Measurements from ENCODE around the gene SLC23A3.

Gene SLC23A3, protein sequence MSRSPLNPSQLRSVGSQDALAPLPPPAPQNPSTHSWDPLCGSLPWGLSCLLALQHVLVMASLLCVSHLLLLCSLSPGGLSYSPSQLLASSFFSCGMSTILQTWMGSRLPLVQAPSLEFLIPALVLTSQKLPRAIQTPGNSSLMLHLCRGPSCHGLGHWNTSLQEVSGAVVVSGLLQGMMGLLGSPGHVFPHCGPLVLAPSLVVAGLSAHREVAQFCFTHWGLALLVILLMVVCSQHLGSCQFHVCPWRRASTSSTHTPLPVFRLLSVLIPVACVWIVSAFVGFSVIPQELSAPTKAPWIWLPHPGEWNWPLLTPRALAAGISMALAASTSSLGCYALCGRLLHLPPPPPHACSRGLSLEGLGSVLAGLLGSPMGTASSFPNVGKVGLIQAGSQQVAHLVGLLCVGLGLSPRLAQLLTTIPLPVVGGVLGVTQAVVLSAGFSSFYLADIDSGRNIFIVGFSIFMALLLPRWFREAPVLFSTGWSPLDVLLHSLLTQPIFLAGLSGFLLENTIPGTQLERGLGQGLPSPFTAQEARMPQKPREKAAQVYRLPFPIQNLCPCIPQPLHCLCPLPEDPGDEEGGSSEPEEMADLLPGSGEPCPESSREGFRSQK
- 0.34 to 2.8 (median 0.85) reads per million in 9 experiments for total RNA-seq

DNA sequence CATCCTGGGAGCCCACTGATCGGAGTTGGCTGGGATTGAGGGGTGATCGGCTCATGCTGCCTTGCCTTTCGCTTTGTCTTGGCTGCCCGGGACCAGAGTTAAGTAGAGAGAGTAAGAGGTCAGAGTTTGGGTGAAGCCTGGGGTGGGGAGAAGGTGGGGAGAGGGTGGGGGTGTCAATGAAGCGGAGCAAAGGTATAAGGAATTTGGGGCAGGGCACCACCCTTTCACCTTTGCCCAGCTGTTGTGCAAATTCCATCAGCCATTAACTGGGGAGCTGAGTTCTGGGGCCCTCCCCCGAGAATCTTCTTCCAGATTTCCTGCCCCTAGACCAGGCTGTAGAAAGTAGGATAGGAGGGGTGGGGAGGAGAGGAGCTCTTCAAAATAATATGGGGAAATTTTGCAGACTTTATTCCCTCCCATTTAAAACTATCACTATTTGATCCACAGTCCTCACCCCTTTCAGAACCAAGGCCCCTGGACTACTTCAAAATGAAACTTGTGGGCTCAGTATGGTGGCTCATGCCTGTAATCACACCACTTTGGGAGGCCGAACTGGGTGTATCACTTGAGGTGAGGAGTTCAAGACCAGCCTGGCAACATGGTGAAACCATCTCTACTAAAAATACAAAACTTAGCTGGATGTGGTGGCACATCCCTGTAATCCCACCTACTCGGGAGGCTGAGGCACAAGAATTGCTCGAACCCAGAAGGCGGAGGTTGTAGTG lies at the start of gene SLC23A3:
Gene SLC23A3, minus strand, starts transcription at position 100 of the 725 bp plus-strand sequence. Its CDS starts 45 bp downstream, at position 55.
- ATAC-seq (replicated peaks) (no peak), DNase-seq (no peak)
- no peaks in the 10 kb centered on the region for H3K27me3 Mint-ChIP-seq
- peaks cover 16 to 19% of the 10 kb centered on the region in 2 donors for H3K4me1 Mint-ChIP-seq (ENCODE audit: low read depth in 2 of 2)
- H3K4me3 Mint-ChIP-seq: no peak within 1 kb of the TSS
- no peak within 1 kb of the TSS for H3K27ac Mint-ChIP-seq
- peaks cover 20% of the 10 kb centered on the region for H3K36me3 Mint-ChIP-seq (ENCODE audit: insufficient read depth)
- no peaks in the 10 kb centered on the region for H3K9me3 Mint-ChIP-seq

GRCh38 chr2:219218732-219219701 lies 49.2 kb upstream of the SLC23A3 start, which contains the start of gene ABCB6:
Gene ABCB6 (minus strand): TSS chr2:219218958. CDS start chr2:219218673, 285 bp downstream.
- ATAC-seq (replicated peaks) (peak; percentile 84), DNase-seq (peak; percentile 69 to 76 (median 74))
- peak within 1 kb of the TSS; percentile 35 to 90 for H3K27ac Mint-ChIP-seq
- peak within 1 kb of the TSS; percentile 83 to 87 for H3K4me3 Mint-ChIP-seq
- no peaks in the 10 kb centered on the region for H3K27me3 Mint-ChIP-seq
- H3K36me3 Mint-ChIP-seq (ENCODE audit: insufficient read depth): peaks cover 53% of the 10 kb centered on the region
- H3K9me3 Mint-ChIP-seq: no peaks in the 10 kb centered on the region
- H3K4me1 Mint-ChIP-seq (ENCODE audit: low read depth in 2 of 2): peaks cover 8 to 15% of the 10 kb centered on the region in 2 donors

DNA sequence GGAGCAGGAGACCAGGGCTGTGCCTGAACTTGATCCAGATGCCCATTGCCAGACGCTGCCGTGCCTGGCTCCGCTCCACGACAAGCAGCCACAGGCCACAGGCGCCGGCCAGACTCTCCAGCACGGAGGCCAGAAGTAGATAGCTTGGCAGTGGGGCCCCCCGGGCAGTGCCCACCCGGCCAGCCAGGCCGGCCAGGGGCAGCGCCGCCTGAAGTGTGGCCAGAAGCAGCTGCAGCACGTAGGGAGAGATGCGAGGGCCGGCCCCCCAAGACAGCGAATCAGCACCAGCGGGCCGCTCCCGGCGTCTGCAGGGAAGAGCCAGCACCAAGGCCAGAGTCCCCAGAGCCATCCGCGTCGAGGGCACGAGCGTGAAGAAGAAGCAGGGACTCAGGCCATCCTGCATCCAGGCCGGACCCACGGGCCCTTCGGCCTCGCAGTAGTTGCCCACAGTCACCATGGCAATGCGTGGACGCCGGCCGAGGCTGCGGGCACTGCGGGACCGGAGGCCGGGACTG lies 48.4 kb upstream of the SLC23A3 start:
- DNase-seq (peak in 2 of 3 experiments; percentile 17 to 28), ATAC-seq (replicated peaks) (peak; percentile 46)
- H3K27ac Mint-ChIP-seq: peak overlapping the region; percentile 35 to 90
- peaks cover 8 to 13% of the 10 kb centered on the region in 2 donors for H3K4me1 Mint-ChIP-seq (ENCODE audit: low read depth in 2 of 2)
- H3K4me3 Mint-ChIP-seq: peak overlapping the region; percentile 83 to 87
- no peaks in the 10 kb centered on the region for H3K27me3 Mint-ChIP-seq
- H3K36me3 Mint-ChIP-seq (ENCODE audit: insufficient read depth): peaks cover 46% of the 10 kb centered on the region
- H3K9me3 Mint-ChIP-seq: no peaks in the 10 kb centered on the region

DNA sequence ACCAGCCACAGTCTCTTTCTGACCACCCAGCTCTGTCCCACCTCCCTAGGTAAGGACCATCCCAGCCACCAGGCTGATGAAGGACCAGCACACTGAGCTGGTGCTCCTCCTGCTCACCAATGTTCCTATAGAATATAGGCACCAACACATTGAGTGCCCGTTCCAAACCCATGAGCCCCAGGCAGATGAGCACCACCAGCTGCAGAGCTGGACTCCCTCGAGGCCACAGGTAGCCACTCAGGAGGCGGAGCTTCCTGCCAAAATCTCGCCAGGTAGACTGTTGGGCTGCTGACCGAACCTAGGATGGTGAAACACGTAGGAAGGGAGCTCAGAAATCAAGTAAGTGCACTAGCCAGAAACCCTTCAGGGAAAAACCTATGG lies 46.7 kb upstream of the SLC23A3 start:
- Mint-ChIP-seq H3K27ac (peak overlapping the region in 1 of 2 donors; percentile 69), H3K36me3 (ENCODE audit: insufficient read depth) (peaks cover 32% of the 10 kb centered on the region), H3K27me3 (no peaks in the 10 kb centered on the region), H3K4me3 (peak overlapping the region in 1 of 2 donors; percentile 38), H3K4me1 (ENCODE audit: low read depth in 2 of 2) (peaks cover 8 to 16% of the 10 kb centered on the region in 2 donors), H3K9me3 (no peaks in the 10 kb centered on the region)
- ATAC-seq (replicated peaks) (no peak), DNase-seq (no peak)

- no peaks in the 10 kb centered on the region for H3K27me3 Mint-ChIP-seq
- H3K27ac Mint-ChIP-seq: peak overlapping the region in 1 of 2 donors; percentile 69
- H3K4me1 Mint-ChIP-seq (ENCODE audit: low read depth in 2 of 2): peaks cover 14 to 21% of the 10 kb centered on the region in 2 donors
- H3K4me3 Mint-ChIP-seq: no peak overlapping the region
- ATAC-seq (replicated peaks) (no peak), DNase-seq (no peak)
- peaks cover 27% of the 10 kb centered on the region for H3K36me3 Mint-ChIP-seq (ENCODE audit: insufficient read depth)
- H3K9me3 Mint-ChIP-seq: no peaks in the 10 kb centered on the region
Measured at GRCh38 chr2:219215871-219216534, 46.2 kb upstream of the SLC23A3 start.

GRCh38 chr2:219214786-219215185 lies 45.0 kb upstream of the SLC23A3 start:
- Mint-ChIP-seq H3K36me3 (ENCODE audit: insufficient read depth) (peaks cover 20% of the 10 kb centered on the region), H3K4me1 (ENCODE audit: low read depth in 2 of 2) (peaks cover 16 to 20% of the 10 kb centered on the region in 2 donors), H3K27ac (no peak overlapping the region), H3K9me3 (no peaks in the 10 kb centered on the region), H3K27me3 (no peaks in the 10 kb centered on the region), H3K4me3 (no peak overlapping the region)
- no peak for ATAC-seq (replicated peaks)
- DNase-seq: no peak

DNA sequence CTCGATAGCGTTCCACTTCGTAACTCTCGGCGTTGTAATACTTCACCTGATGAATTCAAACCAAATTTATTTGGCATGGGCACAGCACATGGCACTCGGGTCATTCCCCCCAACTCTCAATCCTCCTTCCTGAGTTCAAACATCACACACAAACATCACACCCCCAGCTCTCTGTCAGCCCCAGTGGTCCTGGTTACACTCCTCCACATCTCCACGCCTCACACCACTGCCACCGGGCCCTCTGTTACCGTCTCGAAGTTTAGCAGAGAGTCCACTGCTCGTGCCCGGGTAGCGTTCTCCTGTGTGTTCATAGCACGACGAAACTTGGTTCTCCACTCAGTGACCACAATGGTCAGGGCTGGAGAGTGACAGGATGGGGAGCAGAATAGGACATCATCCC lies 44.3 kb upstream of the SLC23A3 start:
- Mint-ChIP-seq H3K4me1 (ENCODE audit: low read depth in 2 of 2) (peaks cover 16 to 20% of the 10 kb centered on the region in 2 donors), H3K36me3 (ENCODE audit: insufficient read depth) (peaks cover 15% of the 10 kb centered on the region), H3K4me3 (no peak overlapping the region), H3K27ac (peak overlapping the region in 1 of 2 donors; percentile 86), H3K27me3 (no peaks in the 10 kb centered on the region), H3K9me3 (no peaks in the 10 kb centered on the region)
- DNase-seq (no peak), ATAC-seq (replicated peaks) (no peak)

GRCh38 chr2:219213486-219214071 lies 43.8 kb upstream of the SLC23A3 start:
- Mint-ChIP-seq H3K4me3 (no peak overlapping the region), H3K4me1 (ENCODE audit: low read depth in 2 of 2) (peaks cover 16 to 20% of the 10 kb centered on the region in 2 donors), H3K27me3 (no peaks in the 10 kb centered on the region), H3K27ac (peak overlapping the region in 1 of 2 donors; percentile 86), H3K9me3 (no peaks in the 10 kb centered on the region), H3K36me3 (ENCODE audit: insufficient read depth) (peaks cover 20% of the 10 kb centered on the region)
- ATAC-seq (replicated peaks): no peak
- no peak for DNase-seq

- H3K36me3 Mint-ChIP-seq (ENCODE audit: insufficient read depth): peaks cover 21% of the 10 kb centered on the region
- no peak for DNase-seq
- no peaks in the 10 kb centered on the region for H3K9me3 Mint-ChIP-seq
- no peaks in the 10 kb centered on the region for H3K27me3 Mint-ChIP-seq
- no peak for ATAC-seq (replicated peaks)
- no peak overlapping the region for H3K4me3 Mint-ChIP-seq
- peak overlapping the region in 1 of 2 donors; percentile 68 for H3K27ac Mint-ChIP-seq
- peaks cover 20 to 24% of the 10 kb centered on the region in 2 donors for H3K4me1 Mint-ChIP-seq (ENCODE audit: low read depth in 2 of 2)
Measured at GRCh38 chr2:219213026-219213415, 43.2 kb upstream of the SLC23A3 start.

DNA sequence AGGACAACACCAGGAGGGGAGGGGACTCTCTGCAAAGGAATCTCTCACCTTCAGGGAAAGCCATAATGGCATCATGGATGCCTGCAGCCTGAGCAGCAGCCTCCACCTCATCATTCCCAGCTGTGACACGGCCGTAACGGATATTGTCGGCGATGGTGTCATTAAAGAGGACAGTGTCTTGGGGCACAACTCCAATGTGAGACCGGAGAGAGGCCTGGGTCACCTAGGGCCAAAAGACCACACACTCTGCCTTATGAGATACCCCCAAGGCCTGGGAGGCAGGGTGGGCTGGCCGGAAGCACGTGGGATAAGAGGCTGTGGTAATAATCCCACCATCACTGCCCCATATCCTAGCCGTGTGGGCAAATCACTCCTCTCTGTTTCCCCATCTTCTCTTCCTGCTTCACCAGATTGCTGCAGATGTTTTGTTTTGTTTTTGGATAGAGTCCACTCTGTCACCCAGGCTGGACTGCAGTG lies 41.1 kb upstream of the SLC23A3 start:
- peak overlapping the region; percentile 95 for H3K27ac Mint-ChIP-seq
- H3K9me3 Mint-ChIP-seq: no peaks in the 10 kb centered on the region
- no peak for DNase-seq
- ATAC-seq (replicated peaks): no peak
- peak overlapping the region; percentile 70 to 72 for H3K4me3 Mint-ChIP-seq
- H3K4me1 Mint-ChIP-seq (ENCODE audit: low read depth in 2 of 2): peaks cover 18 to 25% of the 10 kb centered on the region in 2 donors
- peaks cover 20% of the 10 kb centered on the region for H3K36me3 Mint-ChIP-seq (ENCODE audit: insufficient read depth)
- no peaks in the 10 kb centered on the region for H3K27me3 Mint-ChIP-seq

GRCh38 chr2:219210196-219210885 lies 40.5 kb upstream of the SLC23A3 start:
- H3K4me1 Mint-ChIP-seq (ENCODE audit: low read depth in 2 of 2): peaks cover 19 to 25% of the 10 kb centered on the region in 2 donors
- H3K27me3 Mint-ChIP-seq: no peaks in the 10 kb centered on the region
- ATAC-seq (replicated peaks): no peak
- peaks cover 20% of the 10 kb centered on the region for H3K36me3 Mint-ChIP-seq (ENCODE audit: insufficient read depth)
- H3K9me3 Mint-ChIP-seq: no peaks in the 10 kb centered on the region
- H3K4me3 Mint-ChIP-seq: peak overlapping the region in 1 of 2 donors; percentile 8
- no peak for DNase-seq
- peak overlapping the region; percentile 51 to 71 for H3K27ac Mint-ChIP-seq

Data from effector memory CD8-positive, alpha-beta T cell (primary cell).